K562 (cell line): ENCODE measurements around the gene IER3IP1. TPM values are rescaled to one million over a fixed set of nuclear protein-coding genes. Genes with fewer than 3 reads are reported as not detected.

ENCODE experiments used
- ATAC-seq: fragments of 200-7000 bp; cut with Tn5 transposase; 3 replicates; pipeline ENCODE4 v1.9.1; 2020; ENCODE audit warnings: moderate library complexity
- BruUV-seq: library from RNA; stranded (reverse); fragments of 400-500 nt; replicated peaks from 2 replicates; lab custom pipeline; 2021; lab: Mats Ljungman, UMichigan
- CTCF ChIA-PET: fragments of 300-600 bp; formaldehyde crosslinking; extraction: SDS; loops from one replicate; lab custom pipeline; 2021; ENCODE audit warnings: low intra/inter-chr PET ratio; lab: Yijun Ruan, JAX
- POLR2A ChIA-PET: fragments of 300-600, 350-650 bp; sonication (Branson Sonifier 250); formaldehyde crosslinking; extraction: SDS; loops from one replicate; lab custom pipeline; 2021; ENCODE audit warnings: antibody characterized with exemption, inconsistent platforms; lab: Yijun Ruan, JAX
- DNase-seq, 4 experiments: peaks; one replicate each; pipeline versions ENCODE4 v3.0.0 to v3.0.0-alpha.2; 2011 to 2018; ENCODE audit warnings: low spot score in 3 of 4, mixed read lengths in 3 of 4; ENCODE audit errors: extremely low read depth in 1 of 4
- FAIRE-seq: peaks from 2 replicates; lab custom pipeline; 2011; peaks lifted over from hg19 to GRCh38; lab: Jason Lieb, UNC
- H2AFZ ChIP-seq: 2 replicates; pipeline ENCODE4 v1.6.0; 2011; ENCODE audit warnings: low read depth, low read length, control low read depth, inconsistent platforms
- H3K27ac ChIP-seq: fragments of 200-600 bp; 3 replicates; pipeline ENCODE4 v1.8.0; 2011; ENCODE audit warnings: low read depth, mild to moderate bottlenecking, control low read depth, inconsistent platforms, low read length, moderate library complexity, mixed read lengths; ENCODE audit errors: extremely low read depth
- H3K27me3 ChIP-seq, 2 experiments: fragments of 300-600 bp in 1 of 2; 2 replicates in 1 of 2; 3 replicates in 1 of 2; pipeline versions ENCODE4 v1.6.0 to v1.8.0; 2011; ENCODE audit warnings: inconsistent platforms in 2 of 2, low read length in 2 of 2, mild to moderate bottlenecking in 1 of 2, mixed read lengths in 1 of 2, moderate library complexity in 1 of 2; ENCODE audit not compliant: control insufficient read depth in 2 of 2, insufficient read depth in 2 of 2
- H3K36me3 ChIP-seq: fragments of 300-600 bp; 3 replicates; pipeline ENCODE4 v1.8.0; 2011; ENCODE audit warnings: mild to moderate bottlenecking, low read length, inconsistent platforms; ENCODE audit not compliant: control insufficient read depth, insufficient read depth
- H3K4me1 ChIP-seq, 2 experiments: fragments of 200-600 bp in 1 of 2; replicated peaks in 1 of 2; 2 replicates in 1 of 2; 3 replicates in 1 of 2; pipeline versions ENCODE4 v1.5.1 to v1.8.0; 2011; ENCODE audit warnings: inconsistent platforms in 2 of 2, low read length in 2 of 2, mild to moderate bottlenecking in 1 of 2, mixed read lengths in 1 of 2, moderate library complexity in 1 of 2; ENCODE audit not compliant: control insufficient read depth in 2 of 2, insufficient read depth in 2 of 2
- H3K4me2 ChIP-seq: 2 replicates; pipeline ENCODE4 v1.6.1; 2011; ENCODE audit warnings: low read length, control low read depth, inconsistent platforms, mixed read lengths; ENCODE audit not compliant: insufficient read depth
- H3K4me3 ChIP-seq: fragments of 200-600 bp; sonication (generic), shearing (Covaris generic); 2 replicates; pipeline ENCODE4 v1.5.1; 2016; ENCODE audit warnings: control low read depth, inconsistent platforms
- H3K79me2 ChIP-seq: fragments of 200-600 bp; 3 replicates; pipeline ENCODE4 v1.8.0; 2011; ENCODE audit warnings: low read length, inconsistent platforms; ENCODE audit not compliant: control insufficient read depth, insufficient read depth
- H3K9ac ChIP-seq, 2 experiments: 2 replicates each; pipeline versions ENCODE4 v1.6.0 to v1.6.1; 2011; ENCODE audit warnings: low read depth in 2 of 2, low read length in 2 of 2, control low read depth in 1 of 2, inconsistent platforms in 1 of 2, mild to moderate bottlenecking in 1 of 2, mixed read lengths in 1 of 2; ENCODE audit not compliant: insufficient read depth in 1 of 2
- H3K9me1 ChIP-seq: one replicate; pipeline ENCODE4 v1.6.0; 2011; ENCODE audit warnings: inconsistent platforms, mild to moderate bottlenecking, low read length, moderate library complexity; ENCODE audit not compliant: control insufficient read depth, insufficient read depth
- H3K9me3 ChIP-seq: replicated peaks from 2 replicates; pipeline ENCODE4 v1.5.1; 2011; ENCODE audit warnings: low read depth, low read length, inconsistent platforms; ENCODE audit not compliant: control insufficient read depth, insufficient read depth
- H4K20me1 ChIP-seq: replicated peaks from 2 replicates; pipeline ENCODE4 v1.6.1; 2011; ENCODE audit warnings: low read length, inconsistent platforms, mixed read lengths; ENCODE audit not compliant: control insufficient read depth, insufficient read depth
- ARID3B ChIP-seq: fragments of 250-450 bp; sonication (Bioruptor Pico); IDR thresholded peaks from 2 replicates; pipeline ENCODE4 v1.4.0; 2020; ENCODE audit warnings: borderline replicate concordance
- CAMTA2 ChIP-seq: fragments of 250-450 bp; sonication (Bioruptor Pico); conservative IDR thresholded peaks from 2 replicates; pipeline ENCODE4 v1.5.1; 2022
- ELK3 ChIP-seq: fragments of 450-650 bp; formaldehyde crosslinking; IDR thresholded peaks from 2 replicates; pipeline ENCODE4 v1.4.0; 2020; ENCODE audit warnings: mild to moderate bottlenecking
- NKRF ChIP-seq: fragments of 450-650 bp; IDR thresholded peaks from 2 replicates; pipeline ENCODE4 v1.6.1; 2016; ENCODE audit warnings: borderline replicate concordance
- PHF21A ChIP-seq: fragments of 450-650 bp; IDR thresholded peaks from 2 replicates; pipeline ENCODE4 v1.6.1; 2017; ENCODE audit warnings: low read depth, borderline replicate concordance
- POLR2AphosphoS5 ChIP-seq: IDR thresholded peaks from 2 replicates; pipeline ENCODE4 v1.6.1; 2011; ENCODE audit warnings: mild to moderate bottlenecking, low read depth, low read length, moderate library complexity; ENCODE audit not compliant: control insufficient read depth, insufficient read depth
- SMAD2 ChIP-seq: fragments of 150-350 bp; IDR thresholded peaks from 2 replicates; pipeline ENCODE4 v1.6.1; 2014; ENCODE audit warnings: low read depth, mild to moderate bottlenecking, low read length
- SPI1 ChIP-seq: IDR thresholded peaks from 2 replicates; pipeline ENCODE4 v1.6.1; 2011; ENCODE audit warnings: low read depth, low read length, control low read depth, borderline replicate concordance
- SUPT5H ChIP-seq: fragments of 450-650 bp; IDR thresholded peaks from 2 replicates; pipeline ENCODE4 v1.6.1; 2016
- XRCC3 ChIP-seq: fragments of 450-650 bp; IDR thresholded peaks from 2 replicates; pipeline ENCODE4 v1.6.1; 2017; ENCODE audit warnings: mild to moderate bottlenecking, moderate library complexity
- ZFP30 ChIP-seq: fragments of 250-450 bp; sonication (Bioruptor Pico); IDR thresholded peaks from 2 replicates; pipeline ENCODE4 v1.8.0; 2022; ENCODE audit warnings: moderate library complexity, mild to moderate bottlenecking, inconsistent platforms, borderline replicate concordance
- ZHX1 ChIP-seq: fragments of 150-350 bp; conservative IDR thresholded peaks from 2 replicates; pipeline ENCODE4 v1.6.1; 2014; ENCODE audit warnings: low read length
- ZNF134 ChIP-seq: fragments of 250-450 bp; sonication (Bioruptor Pico); conservative IDR thresholded peaks from 2 replicates; pipeline ENCODE4 v1.4.0; 2020
- WGBS: fragments of 100-300 bp; shearing (Covaris generic); methylation state at CpG from one replicate; pipeline ENCODE4 v1.1.6; 2016; ENCODE audit warnings: low coverage, mixed read lengths; ENCODE audit not compliant: insufficient coverage; ENCODE audit errors: missing lambda C conversion rate; 5-methylcytosine and 5-hydroxymethylcytosine counted together
- in situ Hi-C: fragments of 300-500 bp; cut with MboI; formaldehyde crosslinking; loops from 4 replicates; pipeline ENCODE4 v1.15.0; 2018; ENCODE audit warnings: inconsistent platforms, mixed read lengths
- intact Hi-C: fragments of 100-400 bp; cut with micrococcal nuclease; formaldehyde crosslinking; loops from 2 replicates; pipeline ENCODE4 v1.14.2; 2022
- polyA plus RNA-seq, 8 experiments: library from polyadenylated mRNA; depleted of rRNA in 4 of 8; stranded (reverse) in 5 of 8; unstranded in 3 of 8; fragments of >200 nt; fragmentation: Nextera tagmentation in 2 of 8; fragmentation: Illumina TruSeq in 1 of 8; extraction: Ambion mirVana in 2 of 8; extraction: Trizol in 1 of 8; gene quantifications; 2 replicates each; pipeline versions ENCODE4 v1.2.1 to v1.2.3, GENCODE V29; 2011 to 2014; ENCODE audit warnings: inconsistent platforms in 1 of 8, missing spikeins in 1 of 8
- total RNA-seq, 7 experiments: library from RNA; depleted of rRNA in 6 of 7; stranded (reverse); fragments of >200 nt in 6 of 7; fragmentation: Illumina TruSeq in 2 of 7; extraction: Trizol in 2 of 7; gene quantifications; 2 replicates each; pipeline versions ENCODE4 v1.2.1 to v1.2.3, GENCODE V29; 2011 to 2021; ENCODE audit warnings: low replicate concordance in 1 of 7

IER3IP1 gene
- total and polyA plus RNA-seq, 9 of the 15 experiments (the other 6 are each of a cell fraction or from before 2014, with no cell fraction given): 9.0 to 38.2 (median 19.9) TPM

- no peaks in the 10 kb centered on the region for H3K79me2 ChIP-seq
- H3K9ac ChIP-seq: no peak overlapping the region
- H3K36me3 ChIP-seq: peaks cover 41% of the 10 kb centered on the region; the same call in 2 of the 3 replicates
- TF ChIP-seq XRCC3 (no peak), POLR2AphosphoS5 (no peak), SMAD2 (no peak), SUPT5H (no peak), ELK3 (CRISPR knock-in tag) (no peak), ARID3B (no peak), NKRF (no peak), PHF21A (no peak), ZFP30 (CRISPR knock-in tag) (no peak), SPI1 (no peak), ZNF134 (no peak), CAMTA2 (CRISPR knock-in tag) (no peak), ZHX1 (no peak)
- no peak for ATAC-seq
- no TSS peak for BruUV-seq
- CTCF ChIA-PET: no interaction called here
- H3K27ac ChIP-seq: no peak overlapping the region
- H4K20me1 ChIP-seq: no peaks in the 10 kb centered on the region
- in situ Hi-C loops: no loop called here
- DNase-seq: no peak
- H3K4me2 ChIP-seq: no peak overlapping the region
- no peak overlapping the region for H3K4me3 ChIP-seq
- no peaks in the 10 kb centered on the region for H3K9me1 ChIP-seq
- no peak for FAIRE-seq
- intact Hi-C loops: no loop called here
- no peaks in the 10 kb centered on the region for H3K4me1 ChIP-seq
- no peaks in the 10 kb centered on the region for H3K9me3 ChIP-seq
- H3K27me3 ChIP-seq: no peaks in the 10 kb centered on the region
- POLR2A ChIA-PET: no interaction called here
- no peak overlapping the region for H2AFZ ChIP-seq
- 97% methylated on average over 3 of the region's 3 CpGs for WGBS
Observed at GRCh38 chr18:47108373-47108772, 67.8 kb downstream of the IER3IP1 start.
